ENCODE measurements around the gene FIGN.

DNA sequence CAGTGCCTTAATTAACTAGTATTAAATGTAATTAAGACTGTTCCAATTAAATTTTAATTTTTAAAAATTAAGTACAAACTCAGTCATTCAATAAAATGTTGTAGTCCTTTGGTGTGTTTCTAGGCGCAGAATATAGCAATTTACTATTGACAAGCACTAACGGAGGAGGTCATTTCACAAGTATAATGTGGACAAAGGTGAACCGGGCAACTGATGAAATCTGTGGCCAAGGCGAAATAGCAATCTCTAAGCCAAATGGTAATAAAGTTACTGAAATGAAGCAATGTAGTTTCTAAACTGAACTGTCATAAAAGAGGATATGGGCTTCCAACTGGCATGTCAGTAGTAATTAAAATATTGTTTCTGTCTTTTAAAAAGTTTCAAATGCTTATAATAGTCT, 27.5 kb downstream of the FIGN start:
- TF ChIP-seq, protein P1, sequence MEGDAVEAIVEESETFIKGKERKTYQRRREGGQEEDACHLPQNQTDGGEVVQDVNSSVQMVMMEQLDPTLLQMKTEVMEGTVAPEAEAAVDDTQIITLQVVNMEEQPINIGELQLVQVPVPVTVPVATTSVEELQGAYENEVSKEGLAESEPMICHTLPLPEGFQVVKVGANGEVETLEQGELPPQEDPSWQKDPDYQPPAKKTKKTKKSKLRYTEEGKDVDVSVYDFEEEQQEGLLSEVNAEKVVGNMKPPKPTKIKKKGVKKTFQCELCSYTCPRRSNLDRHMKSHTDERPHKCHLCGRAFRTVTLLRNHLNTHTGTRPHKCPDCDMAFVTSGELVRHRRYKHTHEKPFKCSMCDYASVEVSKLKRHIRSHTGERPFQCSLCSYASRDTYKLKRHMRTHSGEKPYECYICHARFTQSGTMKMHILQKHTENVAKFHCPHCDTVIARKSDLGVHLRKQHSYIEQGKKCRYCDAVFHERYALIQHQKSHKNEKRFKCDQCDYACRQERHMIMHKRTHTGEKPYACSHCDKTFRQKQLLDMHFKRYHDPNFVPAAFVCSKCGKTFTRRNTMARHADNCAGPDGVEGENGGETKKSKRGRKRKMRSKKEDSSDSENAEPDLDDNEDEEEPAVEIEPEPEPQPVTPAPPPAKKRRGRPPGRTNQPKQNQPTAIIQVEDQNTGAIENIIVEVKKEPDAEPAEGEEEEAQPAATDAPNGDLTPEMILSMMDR (IDR thresholded peaks at IDR 0.05): no peak
- no peak for TF ChIP-seq EZH2 (IDR thresholded peaks at IDR 0.05)

Data from neural progenitor cell (in vitro differentiated cells).